WTC11 (cell line): Measurements from ENCODE around the gene ADAMTSL5. TPM values are rescaled to one million over a fixed set of nuclear protein-coding genes. Genes with fewer than 3 reads are reported as not detected.
"Not testable (repeated sequence)": the region's sequence is repeated elsewhere in the genome, so short reads cannot be mapped to it uniquely, and the experiment has no call there.

ENCODE experiments used
- ATAC-seq: fragments of 200-7000 bp; cut with Tn5 transposase; 2 replicates; pipeline ENCODE4 v1.10.0; 2021; ENCODE audit warnings: mild to moderate bottlenecking, moderate library complexity
- CTCF ChIA-PET: fragments of 300-600 bp; sonication (Branson Sonifier 250); formaldehyde crosslinking; loops from one replicate; lab custom pipeline; 2021; ENCODE audit warnings: antibody characterized with exemption; lab: Charles Lee
- POLR2A ChIA-PET: fragments of 350-600 bp; sonication (Branson Sonifier 250); formaldehyde crosslinking; loops from one replicate; lab custom pipeline; 2021; ENCODE audit warnings: antibody characterized with exemption; lab: Charles Lee
- DNase-seq: peaks from one replicate; pipeline ENCODE4 v3.0.0; 2021; ENCODE audit warnings: low spot score
- H3K27ac Mint-ChIP-seq: 2 replicates; pipeline ENCODE4 v1.8.0; 2021; ENCODE audit warnings: mixed read lengths
- H3K27me3 Mint-ChIP-seq: 2 replicates; pipeline ENCODE4 v1.8.0; 2021; ENCODE audit warnings: low read depth, mild to moderate bottlenecking, moderate library complexity, mixed read lengths
- H3K36me3 Mint-ChIP-seq: 2 replicates; pipeline ENCODE4 v1.8.0; 2021; ENCODE audit warnings: mixed read lengths
- H3K4me1 Mint-ChIP-seq: 2 replicates; pipeline ENCODE4 v1.8.0; 2022; ENCODE audit warnings: mixed read lengths
- H3K4me3 Mint-ChIP-seq: 2 replicates; pipeline ENCODE4 v1.8.0; 2021; ENCODE audit warnings: mild to moderate bottlenecking, moderate library complexity, mixed read lengths
- H3K9me3 Mint-ChIP-seq: 2 replicates; pipeline ENCODE4 v1.8.0; 2021; ENCODE audit warnings: mixed read lengths
- ATF1 ChIP-seq: sonication (generic); formaldehyde crosslinking; IDR thresholded peaks from 2 replicates; pipeline ENCODE4 v1.8.1; 2023; ENCODE audit warnings: mild to moderate bottlenecking, moderate library complexity, missing genetic modification reagents
- ERG ChIP-seq: fragments of 250-450 bp; sonication (Bioruptor Pico); IDR thresholded peaks from 2 replicates; pipeline ENCODE4 v1.8.0; 2021; ENCODE audit warnings: mild to moderate bottlenecking
- ESRRA ChIP-seq: sonication (generic); formaldehyde crosslinking; IDR thresholded peaks from 2 replicates; pipeline ENCODE4 v1.8.1; 2022; ENCODE audit warnings: mild to moderate bottlenecking, missing genetic modification reagents, borderline replicate concordance
- FOXP4 ChIP-seq: sonication (generic); formaldehyde crosslinking; IDR thresholded peaks from 2 replicates; pipeline ENCODE4 v1.8.0; 2022; ENCODE audit warnings: mild to moderate bottlenecking, missing genetic modification reagents
- GRHL2 ChIP-seq: fragments of 250-450 bp; sonication (Bioruptor Pico); IDR thresholded peaks from 2 replicates; pipeline ENCODE4 v1.8.0; 2022; ENCODE audit warnings: mild to moderate bottlenecking, moderate library complexity; ENCODE audit not compliant: insufficient replicate concordance, severe bottlenecking
- GTF2I ChIP-seq: fragments of 250-450 bp; sonication (Bioruptor Pico); conservative IDR thresholded peaks from 2 replicates; pipeline ENCODE4 v1.4.0; 2021; ENCODE audit warnings: mild to moderate bottlenecking
- IRF2 ChIP-seq: sonication (generic); formaldehyde crosslinking; IDR thresholded peaks from 2 replicates; pipeline ENCODE4 v1.8.0; 2022; ENCODE audit warnings: low read depth, missing genetic modification reagents, borderline replicate concordance
- KAT7 ChIP-seq: sonication (generic); formaldehyde crosslinking; IDR thresholded peaks from 2 replicates; pipeline ENCODE4 v1.8.1; 2023; ENCODE audit warnings: missing genetic modification reagents, mild to moderate bottlenecking, borderline replicate concordance
- NFYB ChIP-seq: sonication (generic); formaldehyde crosslinking; conservative IDR thresholded peaks from 2 replicates; pipeline ENCODE4 v1.8.0; 2022; ENCODE audit warnings: low read depth, missing genetic modification reagents
- NR1H2 ChIP-seq: sonication (generic); formaldehyde crosslinking; IDR thresholded peaks from 2 replicates; pipeline ENCODE4 v1.9.0; 2021; ENCODE audit warnings: mild to moderate bottlenecking, moderate library complexity, missing genetic modification reagents
- SMAD4 ChIP-seq: sonication (generic); formaldehyde crosslinking; IDR thresholded peaks from 2 replicates; pipeline ENCODE4 v1.8.0; 2022; ENCODE audit warnings: mild to moderate bottlenecking, missing genetic modification reagents
- ZNF416 ChIP-seq: fragments of 250-450 bp; sonication (Bioruptor Pico); IDR thresholded peaks from 2 replicates; pipeline ENCODE4 v1.9.0; 2021; ENCODE audit warnings: mild to moderate bottlenecking, inconsistent platforms
- ZNF425 ChIP-seq: fragments of 250-450 bp; sonication (Bioruptor Pico); conservative IDR thresholded peaks from 2 replicates; pipeline ENCODE4 v1.9.0; 2021; ENCODE audit warnings: mild to moderate bottlenecking
- ZNF671 ChIP-seq: fragments of 250-450 bp; sonication (Bioruptor Pico); IDR thresholded peaks from 2 replicates; pipeline ENCODE4 v1.8.0; 2021; ENCODE audit warnings: mild to moderate bottlenecking
- total RNA-seq: library from RNA; stranded (reverse); gene quantifications from 3 replicates; pipeline ENCODE4 v1.2.3, GENCODE V29; 2021
- TF ChIP-seq, protein P1 (sequence below): fragments of 200-600 bp; IDR thresholded peaks from 2 replicates; pipeline ENCODE4 v1.8.0; 2022; ENCODE audit warnings: antibody characterized with exemption
- TF ChIP-seq, protein P2 (sequence below): fragments of 250-450 bp; sonication (Bioruptor Pico); IDR thresholded peaks from 2 replicates; pipeline ENCODE4 v1.9.0; 2021; ENCODE audit warnings: mild to moderate bottlenecking, borderline replicate concordance
- TF ChIP-seq, protein P3 (sequence below): fragments of 250-450 bp; sonication (Bioruptor Pico); IDR thresholded peaks from 2 replicates; pipeline ENCODE4 v1.9.0; 2021; ENCODE audit warnings: mild to moderate bottlenecking
- TF ChIP-seq, protein P4 (sequence below): sonication (generic); formaldehyde crosslinking; IDR thresholded peaks from 2 replicates; pipeline ENCODE4 v1.8.1; 2022; ENCODE audit warnings: low read depth, mild to moderate bottlenecking, moderate library complexity, missing genetic modification reagents, borderline replicate concordance

Gene ADAMTSL5
- total RNA-seq, 1 experiment from 2014 or later: 1.5 TPM

DNA sequence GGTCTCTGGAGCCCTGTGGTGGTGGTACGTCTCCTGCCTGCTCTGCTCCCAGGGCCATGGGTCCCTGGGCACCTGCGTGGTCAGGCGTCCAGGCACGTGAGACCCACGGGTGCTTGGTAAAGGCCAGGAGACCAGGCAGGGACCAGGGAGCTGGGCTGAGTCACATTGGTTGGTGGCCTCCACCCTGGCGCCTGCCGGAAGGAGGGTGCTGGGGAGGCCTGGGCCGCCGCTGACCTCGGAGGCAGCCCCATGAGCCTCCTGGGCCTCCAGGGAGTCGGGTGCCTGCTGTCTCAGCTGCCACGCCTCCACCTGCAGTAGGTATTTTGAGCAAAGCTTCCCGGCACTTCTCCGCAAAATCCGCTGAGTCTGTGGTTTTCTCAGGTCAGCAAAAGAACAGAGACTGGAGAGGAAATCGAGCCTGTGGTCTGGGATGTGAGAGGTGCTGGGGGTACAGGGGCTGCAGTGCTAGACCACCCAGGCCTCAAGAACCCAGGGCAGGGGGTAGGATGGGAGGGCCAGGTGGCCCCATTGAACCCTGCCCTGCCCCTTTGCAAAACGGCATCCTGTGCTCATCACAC is 7.5 kb upstream of the ADAMTSL5 start (continued):
- no peak for TF ChIP-seq GRHL2 (CRISPR knock-in tag)

- H3K4me1 Mint-ChIP-seq, H3K36me3 Mint-ChIP-seq, CTCF ChIA-PET, ATAC-seq, DNase-seq, POLR2A ChIA-PET, H3K4me3 Mint-ChIP-seq, H3K27ac Mint-ChIP-seq: not testable (repeated sequence)
- Mint-ChIP-seq H3K27me3 (peaks cover 38% of the 10 kb centered on the region), H3K9me3 (peaks cover 14% of the 10 kb centered on the region)
Measured at GRCh38 chr19:1519802-1520201, 7.0 kb upstream of the ADAMTSL5 start.

GRCh38 chr19:1518471-1518870 is 5.7 kb upstream of the ADAMTSL5 start:
- Mint-ChIP-seq H3K4me1 (no peaks in the 10 kb centered on the region), H3K9me3 (peaks cover 14% of the 10 kb centered on the region), H3K27me3 (peaks cover 40% of the 10 kb centered on the region), H3K4me3 (no peak overlapping the region), H3K27ac (no peak overlapping the region), H3K36me3 (no peaks in the 10 kb centered on the region)
- ChIA-PET CTCF (interaction anchor here (1.9 kb wide), 1 partner anchor 319 kb away, joined by 5 read pairs; no protein-coding TSS in a partner anchor), POLR2A (no interaction called here)
- no peak for ATAC-seq
- DNase-seq: no peak
- TF ChIP-seq FOXP4 (no peak), GRHL2 (CRISPR knock-in tag) (no peak), ESRRA (CRISPR knock-in tag) (no peak), ZNF425 (CRISPR knock-in tag) (no peak), KAT7 (no peak), SMAD4 (CRISPR knock-in tag) (no peak), NFYB (CRISPR knock-in tag) (no peak), ZNF671 (CRISPR knock-in tag) (no peak), ATF1 (CRISPR knock-in tag) (no peak), ZNF416 (CRISPR knock-in tag) (no peak), ERG (CRISPR knock-in tag) (no peak), NR1H2 (CRISPR knock-in tag) (no peak), GTF2I (CRISPR knock-in tag) (no peak), IRF2 (CRISPR knock-in tag) (no peak)
- TF ChIP-seq, protein P1, sequence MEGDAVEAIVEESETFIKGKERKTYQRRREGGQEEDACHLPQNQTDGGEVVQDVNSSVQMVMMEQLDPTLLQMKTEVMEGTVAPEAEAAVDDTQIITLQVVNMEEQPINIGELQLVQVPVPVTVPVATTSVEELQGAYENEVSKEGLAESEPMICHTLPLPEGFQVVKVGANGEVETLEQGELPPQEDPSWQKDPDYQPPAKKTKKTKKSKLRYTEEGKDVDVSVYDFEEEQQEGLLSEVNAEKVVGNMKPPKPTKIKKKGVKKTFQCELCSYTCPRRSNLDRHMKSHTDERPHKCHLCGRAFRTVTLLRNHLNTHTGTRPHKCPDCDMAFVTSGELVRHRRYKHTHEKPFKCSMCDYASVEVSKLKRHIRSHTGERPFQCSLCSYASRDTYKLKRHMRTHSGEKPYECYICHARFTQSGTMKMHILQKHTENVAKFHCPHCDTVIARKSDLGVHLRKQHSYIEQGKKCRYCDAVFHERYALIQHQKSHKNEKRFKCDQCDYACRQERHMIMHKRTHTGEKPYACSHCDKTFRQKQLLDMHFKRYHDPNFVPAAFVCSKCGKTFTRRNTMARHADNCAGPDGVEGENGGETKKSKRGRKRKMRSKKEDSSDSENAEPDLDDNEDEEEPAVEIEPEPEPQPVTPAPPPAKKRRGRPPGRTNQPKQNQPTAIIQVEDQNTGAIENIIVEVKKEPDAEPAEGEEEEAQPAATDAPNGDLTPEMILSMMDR: no peak
- TF ChIP-seq, protein P2, sequence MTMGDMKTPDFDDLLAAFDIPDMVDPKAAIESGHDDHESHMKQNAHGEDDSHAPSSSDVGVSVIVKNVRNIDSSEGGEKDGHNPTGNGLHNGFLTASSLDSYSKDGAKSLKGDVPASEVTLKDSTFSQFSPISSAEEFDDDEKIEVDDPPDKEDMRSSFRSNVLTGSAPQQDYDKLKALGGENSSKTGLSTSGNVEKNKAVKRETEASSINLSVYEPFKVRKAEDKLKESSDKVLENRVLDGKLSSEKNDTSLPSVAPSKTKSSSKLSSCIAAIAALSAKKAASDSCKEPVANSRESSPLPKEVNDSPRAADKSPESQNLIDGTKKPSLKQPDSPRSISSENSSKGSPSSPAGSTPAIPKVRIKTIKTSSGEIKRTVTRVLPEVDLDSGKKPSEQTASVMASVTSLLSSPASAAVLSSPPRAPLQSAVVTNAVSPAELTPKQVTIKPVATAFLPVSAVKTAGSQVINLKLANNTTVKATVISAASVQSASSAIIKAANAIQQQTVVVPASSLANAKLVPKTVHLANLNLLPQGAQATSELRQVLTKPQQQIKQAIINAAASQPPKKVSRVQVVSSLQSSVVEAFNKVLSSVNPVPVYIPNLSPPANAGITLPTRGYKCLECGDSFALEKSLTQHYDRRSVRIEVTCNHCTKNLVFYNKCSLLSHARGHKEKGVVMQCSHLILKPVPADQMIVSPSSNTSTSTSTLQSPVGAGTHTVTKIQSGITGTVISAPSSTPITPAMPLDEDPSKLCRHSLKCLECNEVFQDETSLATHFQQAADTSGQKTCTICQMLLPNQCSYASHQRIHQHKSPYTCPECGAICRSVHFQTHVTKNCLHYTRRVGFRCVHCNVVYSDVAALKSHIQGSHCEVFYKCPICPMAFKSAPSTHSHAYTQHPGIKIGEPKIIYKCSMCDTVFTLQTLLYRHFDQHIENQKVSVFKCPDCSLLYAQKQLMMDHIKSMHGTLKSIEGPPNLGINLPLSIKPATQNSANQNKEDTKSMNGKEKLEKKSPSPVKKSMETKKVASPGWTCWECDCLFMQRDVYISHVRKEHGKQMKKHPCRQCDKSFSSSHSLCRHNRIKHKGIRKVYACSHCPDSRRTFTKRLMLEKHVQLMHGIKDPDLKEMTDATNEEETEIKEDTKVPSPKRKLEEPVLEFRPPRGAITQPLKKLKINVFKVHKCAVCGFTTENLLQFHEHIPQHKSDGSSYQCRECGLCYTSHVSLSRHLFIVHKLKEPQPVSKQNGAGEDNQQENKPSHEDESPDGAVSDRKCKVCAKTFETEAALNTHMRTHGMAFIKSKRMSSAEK: no peak
- TF ChIP-seq, protein P3, sequence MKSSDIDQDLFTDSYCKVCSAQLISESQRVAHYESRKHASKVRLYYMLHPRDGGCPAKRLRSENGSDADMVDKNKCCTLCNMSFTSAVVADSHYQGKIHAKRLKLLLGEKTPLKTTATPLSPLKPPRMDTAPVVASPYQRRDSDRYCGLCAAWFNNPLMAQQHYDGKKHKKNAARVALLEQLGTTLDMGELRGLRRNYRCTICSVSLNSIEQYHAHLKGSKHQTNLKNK (CRISPR knock-in tag): no peak
- TF ChIP-seq, protein P4, sequence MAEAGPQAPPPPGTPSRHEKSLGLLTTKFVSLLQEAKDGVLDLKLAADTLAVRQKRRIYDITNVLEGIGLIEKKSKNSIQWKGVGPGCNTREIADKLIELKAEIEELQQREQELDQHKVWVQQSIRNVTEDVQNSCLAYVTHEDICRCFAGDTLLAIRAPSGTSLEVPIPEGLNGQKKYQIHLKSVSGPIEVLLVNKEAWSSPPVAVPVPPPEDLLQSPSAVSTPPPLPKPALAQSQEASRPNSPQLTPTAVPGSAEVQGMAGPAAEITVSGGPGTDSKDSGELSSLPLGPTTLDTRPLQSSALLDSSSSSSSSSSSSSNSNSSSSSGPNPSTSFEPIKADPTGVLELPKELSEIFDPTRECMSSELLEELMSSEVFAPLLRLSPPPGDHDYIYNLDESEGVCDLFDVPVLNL: no peak
